ENCODE measurements around the gene MMAB. TPM values are rescaled to one million over a fixed set of nuclear protein-coding genes. Genes with fewer than 3 reads are reported as not detected.

MMAB gene
- total RNA-seq, 1 donor from 2014 or later: 24.7 TPM

GRCh38 chr12:109561711-109562030, 11.6 kb downstream of the MMAB start:
- no peak overlapping the region for H3K9ac ChIP-seq
- no peaks in the 10 kb centered on the region for H3F3A ChIP-seq (ENCODE audit: low read depth)
- no peaks in the 10 kb centered on the region for H3K79me2 ChIP-seq (ENCODE audit: low read depth)
- no peaks in the 10 kb centered on the region for H3K4me1 ChIP-seq
- H3K9me3 Mint-ChIP-seq: no peaks in the 10 kb centered on the region
- no peaks in the 10 kb centered on the region for H3K9me3 ChIP-seq (ENCODE audit: low read depth)
- peaks cover 19% of the 10 kb centered on the region for H3K36me3 Mint-ChIP-seq
- no peak overlapping the region for H3K4me3 ChIP-seq
- peak overlapping the region; percentile 58 for H3K27ac Mint-ChIP-seq
- no peaks in the 10 kb centered on the region for H3K27me3 ChIP-seq
- H3K36me3 ChIP-seq: no peaks in the 10 kb centered on the region
- no peak overlapping the region for H3K4me3 Mint-ChIP-seq
- H3K4me1 Mint-ChIP-seq: peaks cover 11% of the 10 kb centered on the region
- DNase-seq (ENCODE audit: low spot score): no peak
- H3K27me3 Mint-ChIP-seq (ENCODE audit: insufficient read depth, low read depth): peaks cover 10% of the 10 kb centered on the region
- no peak overlapping the region for H2AFZ ChIP-seq (replicated peaks)
- no peak overlapping the region for H3K4me2 ChIP-seq
- H3K27ac ChIP-seq: no peak overlapping the region
- TF ChIP-seq EZH2 (IDR thresholded peaks at IDR 0.05) (no peak), EZH2phosphoT487 (IDR thresholded peaks at IDR 0.05) (no peak), CTCF (IDR thresholded peaks at IDR 0.05) (no peak)
- no peaks in the 10 kb centered on the region for H4K20me1 ChIP-seq (ENCODE audit: low read depth)

- Histone ChIP-seq H3K79me2 (ENCODE audit: low read depth) (no peaks in the 10 kb centered on the region), H3K4me2 (no peak overlapping the region), H3K27ac (no peak overlapping the region), H2AFZ (replicated peaks) (no peak overlapping the region), H3K4me3 (no peak overlapping the region), H3K9ac (no peak overlapping the region), H3K27me3 (no peaks in the 10 kb centered on the region), H3K9me3 (ENCODE audit: low read depth) (no peaks in the 10 kb centered on the region), H3K36me3 (no peaks in the 10 kb centered on the region), H4K20me1 (ENCODE audit: low read depth) (no peaks in the 10 kb centered on the region), H3F3A (ENCODE audit: low read depth) (no peaks in the 10 kb centered on the region), H3K4me1 (no peaks in the 10 kb centered on the region)
- no peak for DNase-seq (ENCODE audit: low spot score)
- Mint-ChIP-seq H3K36me3 (peaks cover 22% of the 10 kb centered on the region), H3K4me3 (no peak overlapping the region), H3K4me1 (peaks cover 16% of the 10 kb centered on the region), H3K27ac (no peak overlapping the region), H3K9me3 (no peaks in the 10 kb centered on the region), H3K27me3 (ENCODE audit: insufficient read depth, low read depth) (peaks cover 10% of the 10 kb centered on the region)
- TF ChIP-seq CTCF (IDR thresholded peaks at IDR 0.05): no peak
- TF ChIP-seq EZH2phosphoT487 (IDR thresholded peaks at IDR 0.05): no peak
- no peak for TF ChIP-seq EZH2 (IDR thresholded peaks at IDR 0.05)
Observed at GRCh38 chr12:109560867-109561710, 12.2 kb downstream of the MMAB start.

GRCh38 chr12:109559601-109560000, 13.7 kb downstream of the MMAB start:
- Mint-ChIP-seq H3K27ac (no peak overlapping the region), H3K27me3 (ENCODE audit: insufficient read depth, low read depth) (peaks cover 10% of the 10 kb centered on the region), H3K4me1 (peaks cover 19% of the 10 kb centered on the region), H3K36me3 (peaks cover 17% of the 10 kb centered on the region), H3K4me3 (no peak overlapping the region), H3K9me3 (no peaks in the 10 kb centered on the region)
- Histone ChIP-seq H3K9ac (no peak overlapping the region), H2AFZ (replicated peaks) (no peak overlapping the region), H3K4me1 (no peaks in the 10 kb centered on the region), H3K79me2 (ENCODE audit: low read depth) (no peaks in the 10 kb centered on the region), H3K27me3 (no peaks in the 10 kb centered on the region), H3K9me3 (ENCODE audit: low read depth) (no peaks in the 10 kb centered on the region), H3K4me2 (no peak overlapping the region), H3K27ac (no peak overlapping the region), H3F3A (ENCODE audit: low read depth) (no peaks in the 10 kb centered on the region), H3K36me3 (no peaks in the 10 kb centered on the region), H4K20me1 (ENCODE audit: low read depth) (no peaks in the 10 kb centered on the region), H3K4me3 (no peak overlapping the region)
- TF ChIP-seq EZH2 (IDR thresholded peaks at IDR 0.05) (no peak), EZH2phosphoT487 (IDR thresholded peaks at IDR 0.05) (no peak), CTCF (IDR thresholded peaks at IDR 0.05) (no peak)
- no peak for DNase-seq (ENCODE audit: low spot score)
